T-helper 17 cell (primary cell): ENCODE measurements around the gene FBXO44. TPM values are rescaled to one million over a fixed set of nuclear protein-coding genes. Genes with fewer than 3 reads are reported as not detected.

Experiments
- ATAC-seq: fragments of 150-1000 bp; cut with Tn5 transposase; 2 replicates; pipeline ENCODE4 v1.10.0; 2021; ENCODE audit warnings: mild to moderate bottlenecking, moderate library complexity
- DNase-seq, 3 donors: peaks; one replicate each; pipeline versions ENCODE4 v3.0.0 to v3.0.0-alpha.2; 2020 to 2021
- H3K9me3 ChIP-seq: one replicate; pipeline ENCODE4 v1.7.0; 2013; ENCODE audit warnings: low read length, mild to moderate bottlenecking; ENCODE audit not compliant: control insufficient read depth, poor library complexity, severe bottlenecking
- H3K27ac Mint-ChIP-seq: one replicate; pipeline ENCODE4 v1.8.0; 2022; ENCODE audit warnings: mild to moderate bottlenecking, moderate library complexity, mixed read lengths
- H3K27me3 Mint-ChIP-seq: one replicate; pipeline ENCODE4 v1.8.0; 2022; ENCODE audit warnings: mixed read lengths
- H3K36me3 Mint-ChIP-seq: one replicate; pipeline ENCODE4 v1.8.0; 2022; ENCODE audit warnings: low read depth, mixed read lengths
- H3K4me1 Mint-ChIP-seq: one replicate; pipeline ENCODE4 v1.8.0; 2022; ENCODE audit warnings: mild to moderate bottlenecking, mixed read lengths
- H3K4me3 Mint-ChIP-seq: one replicate; pipeline ENCODE4 v1.8.0; 2022; ENCODE audit warnings: mild to moderate bottlenecking, moderate library complexity, mixed read lengths
- total RNA-seq, 4 donors: library from RNA in 2 of 4; stranded (reverse) in 2 of 4; gene quantifications; one replicate each; pipeline ENCODE4 v1.2.3 and lab custom pipeline; 2022 to 2026

The FBXO44 gene
- total RNA-seq, 2 donors from 2014 or later: 36.2 to 36.5 TPM

DNA sequence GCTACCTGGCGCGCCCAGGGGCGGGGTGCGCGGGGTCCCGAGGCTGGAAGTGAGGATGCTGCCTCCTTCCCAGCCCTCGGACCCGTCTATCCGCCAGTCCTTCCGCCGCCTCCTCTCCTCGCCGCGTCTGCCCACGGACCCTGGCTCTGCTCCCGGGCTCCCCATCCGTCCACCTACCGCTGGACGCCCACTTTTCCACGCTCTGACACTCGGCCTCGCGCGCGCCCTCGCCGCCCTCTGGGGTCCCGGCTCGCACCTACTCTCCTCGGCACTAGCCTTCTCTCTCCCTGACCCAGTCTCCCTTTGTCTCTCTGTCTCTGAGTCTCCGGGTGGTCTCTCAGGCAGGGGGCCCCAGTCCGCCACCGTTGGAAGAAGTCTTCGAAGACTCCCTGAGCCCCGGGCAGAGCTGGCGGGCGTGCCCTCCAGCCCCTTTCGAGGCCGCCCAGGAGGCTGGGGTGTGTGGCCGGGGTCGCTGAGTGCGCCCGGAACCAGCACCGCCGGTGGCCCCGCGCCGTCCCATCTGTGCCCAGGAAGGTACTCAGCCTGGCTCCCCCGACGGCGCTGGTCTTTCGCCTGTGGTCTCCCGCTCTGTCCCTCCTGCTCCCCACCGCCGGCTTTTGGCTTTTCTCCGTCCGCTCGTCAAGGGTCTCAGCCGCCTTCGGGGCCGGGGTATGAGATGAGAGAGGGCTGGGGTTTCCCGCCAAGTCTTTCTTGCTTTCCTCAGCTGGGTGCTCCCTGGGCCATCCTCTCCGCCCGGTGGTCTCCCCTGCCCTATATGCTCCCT is 37.4 kb downstream of the FBXO44 start:
- Mint-ChIP-seq H3K4me3 (peak overlapping the region; percentile 89), H3K27me3 (peaks cover 51% of the 10 kb centered on the region), H3K27ac (no peak overlapping the region), H3K36me3 (peaks cover 14% of the 10 kb centered on the region), H3K4me1 (peaks cover 23% of the 10 kb centered on the region)
- DNase-seq: no peak
- ATAC-seq: no peak
- no peaks in the 10 kb centered on the region for H3K9me3 ChIP-seq

DNA sequence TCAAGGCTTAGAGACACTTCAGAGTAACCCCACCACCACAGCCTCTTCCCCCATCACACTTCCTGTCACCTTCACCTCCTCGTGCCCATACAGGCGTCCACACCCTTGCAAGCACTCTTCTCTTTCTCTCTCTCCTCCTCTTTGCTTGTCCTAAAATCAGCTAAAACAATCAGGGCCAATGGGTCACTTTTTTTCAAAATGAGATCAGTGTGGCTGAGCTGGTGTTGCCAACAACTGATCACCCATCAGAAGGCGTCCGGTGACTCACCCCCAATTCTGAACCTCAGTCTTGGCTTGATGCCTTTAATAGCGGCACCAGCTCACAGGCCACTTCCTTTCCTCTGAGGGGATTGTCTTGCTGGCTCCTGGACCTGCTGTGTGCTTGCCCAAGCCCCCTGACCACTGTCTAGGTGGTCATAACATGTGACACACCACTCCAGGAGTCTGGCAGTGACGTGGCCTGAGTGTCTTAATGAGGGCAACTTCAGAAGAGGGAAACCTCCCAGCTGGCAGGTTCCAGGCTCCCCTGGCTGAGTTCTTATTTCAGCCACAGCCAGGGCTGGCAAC is 38.4 kb downstream of the FBXO44 start:
- peaks cover 44% of the 10 kb centered on the region for H3K27me3 Mint-ChIP-seq
- H3K4me3 Mint-ChIP-seq: peak overlapping the region; percentile 89
- DNase-seq (no peak), ATAC-seq (peak; percentile 59)
- H3K27ac Mint-ChIP-seq: no peak overlapping the region
- H3K9me3 ChIP-seq: no peaks in the 10 kb centered on the region
- H3K4me1 Mint-ChIP-seq: peaks cover 23% of the 10 kb centered on the region
- H3K36me3 Mint-ChIP-seq: peaks cover 14% of the 10 kb centered on the region

DNA sequence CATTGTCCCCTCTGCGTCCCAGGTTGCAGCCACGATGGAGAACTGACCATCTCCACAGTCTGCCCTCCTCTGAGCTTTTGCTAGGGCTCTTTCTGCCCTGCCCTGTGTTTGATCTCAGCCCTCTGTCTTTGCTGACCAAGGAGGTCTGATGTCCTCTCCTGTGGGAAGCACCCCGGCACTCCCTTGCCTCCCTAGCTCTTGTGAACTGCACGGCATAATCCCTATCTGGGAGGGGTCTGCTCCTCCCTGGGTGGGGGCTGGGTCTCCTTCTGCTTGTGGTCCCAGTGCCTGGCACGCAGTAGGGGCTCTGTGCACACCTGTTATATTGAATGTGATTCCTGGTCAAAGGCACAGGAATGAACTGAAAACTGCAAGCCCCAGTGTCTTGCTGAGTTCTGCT is 39.2 kb downstream of the FBXO44 start:
- no peaks in the 10 kb centered on the region for H3K9me3 ChIP-seq
- peaks cover 14% of the 10 kb centered on the region for H3K36me3 Mint-ChIP-seq
- ATAC-seq: no peak
- H3K4me1 Mint-ChIP-seq: peaks cover 23% of the 10 kb centered on the region
- no peak overlapping the region for H3K27ac Mint-ChIP-seq
- peaks cover 37% of the 10 kb centered on the region for H3K27me3 Mint-ChIP-seq
- peak overlapping the region; percentile 74 for H3K4me3 Mint-ChIP-seq
- no peak for DNase-seq

DNA sequence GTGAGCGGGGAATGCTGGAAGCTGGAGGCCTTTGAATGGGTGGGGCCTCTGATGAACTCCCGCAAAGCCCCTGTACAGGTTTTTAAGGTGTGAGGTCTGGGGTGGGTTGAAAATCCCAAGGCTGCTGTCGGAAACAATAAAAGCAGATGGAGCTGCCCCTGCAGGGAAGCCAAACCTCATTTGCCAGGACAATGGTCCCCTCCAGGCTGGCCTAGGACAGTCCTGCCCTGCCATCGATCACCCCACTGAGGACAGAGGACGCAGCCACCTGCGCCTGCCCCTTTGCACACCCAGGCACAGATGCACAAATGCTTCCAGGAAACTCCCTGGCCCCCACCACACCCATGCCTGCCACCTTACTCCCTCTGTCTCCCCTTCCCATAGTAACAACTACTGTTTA is 41.2 kb downstream of the FBXO44 start:
- H3K27ac Mint-ChIP-seq: no peak overlapping the region
- no peak overlapping the region for H3K4me3 Mint-ChIP-seq
- peaks cover 14% of the 10 kb centered on the region for H3K4me1 Mint-ChIP-seq
- ATAC-seq: no peak
- H3K36me3 Mint-ChIP-seq: peaks cover 8% of the 10 kb centered on the region
- no peaks in the 10 kb centered on the region for H3K9me3 ChIP-seq
- peaks cover 24% of the 10 kb centered on the region for H3K27me3 Mint-ChIP-seq
- DNase-seq: no peak

DNA sequence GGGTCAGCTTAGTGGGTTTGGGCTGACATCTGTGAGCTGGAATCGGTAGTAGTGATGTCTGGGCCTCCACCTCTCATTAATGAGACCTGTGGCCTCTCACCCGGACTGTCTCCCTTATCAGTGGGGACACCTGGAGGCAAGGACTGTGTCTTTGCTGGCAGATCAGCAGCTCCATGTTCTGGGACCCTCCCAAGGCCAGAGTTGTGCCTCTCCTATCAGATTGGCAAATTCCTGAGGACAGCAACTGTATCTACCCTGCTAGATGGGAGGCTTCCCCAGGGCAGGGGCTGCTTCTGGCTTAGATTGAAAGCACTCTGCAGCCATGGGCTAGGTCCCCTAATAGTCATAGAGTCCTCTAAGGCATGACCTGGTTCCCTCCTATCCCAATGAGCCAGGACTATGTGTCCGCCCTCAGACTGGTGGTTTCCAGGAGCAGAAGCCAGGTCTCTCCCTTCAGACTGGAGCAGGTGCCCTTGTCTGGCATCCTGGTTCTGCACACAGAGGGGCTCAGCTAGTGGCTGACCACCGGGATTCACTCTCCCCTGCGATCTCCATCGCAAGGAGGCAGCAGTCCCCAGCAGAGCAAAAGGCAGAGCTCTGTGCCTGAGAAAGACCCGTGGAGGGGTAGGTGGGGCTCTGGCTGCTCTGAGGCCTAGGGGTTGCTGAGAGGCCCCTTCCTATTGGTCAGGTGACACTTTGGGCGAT is 42.7 kb downstream of the FBXO44 start:
- Mint-ChIP-seq H3K27me3 (peaks cover 24% of the 10 kb centered on the region), H3K27ac (no peak overlapping the region), H3K4me3 (no peak overlapping the region), H3K36me3 (peaks cover 5% of the 10 kb centered on the region), H3K4me1 (peaks cover 11% of the 10 kb centered on the region)
- DNase-seq: no peak
- no peak for ATAC-seq
- H3K9me3 ChIP-seq: no peaks in the 10 kb centered on the region

DNA sequence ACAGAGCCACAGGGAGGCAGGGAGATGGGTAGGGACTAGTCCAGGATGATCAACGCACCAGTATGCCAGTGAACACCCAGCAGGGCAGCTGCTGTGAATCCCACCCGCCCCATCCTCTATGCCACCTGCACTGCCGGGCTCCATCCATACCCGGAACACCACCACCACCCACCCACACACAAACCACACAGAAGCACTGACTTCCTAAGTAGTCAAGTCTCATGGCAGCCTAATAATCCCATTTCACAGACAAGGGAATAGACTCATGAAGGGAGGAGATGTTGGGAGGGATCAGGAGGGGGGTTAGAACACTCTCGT is 43.2 kb downstream of the FBXO44 start:
- H3K36me3 Mint-ChIP-seq: peaks cover 5% of the 10 kb centered on the region
- no peaks in the 10 kb centered on the region for H3K9me3 ChIP-seq
- no peak for ATAC-seq

DNA sequence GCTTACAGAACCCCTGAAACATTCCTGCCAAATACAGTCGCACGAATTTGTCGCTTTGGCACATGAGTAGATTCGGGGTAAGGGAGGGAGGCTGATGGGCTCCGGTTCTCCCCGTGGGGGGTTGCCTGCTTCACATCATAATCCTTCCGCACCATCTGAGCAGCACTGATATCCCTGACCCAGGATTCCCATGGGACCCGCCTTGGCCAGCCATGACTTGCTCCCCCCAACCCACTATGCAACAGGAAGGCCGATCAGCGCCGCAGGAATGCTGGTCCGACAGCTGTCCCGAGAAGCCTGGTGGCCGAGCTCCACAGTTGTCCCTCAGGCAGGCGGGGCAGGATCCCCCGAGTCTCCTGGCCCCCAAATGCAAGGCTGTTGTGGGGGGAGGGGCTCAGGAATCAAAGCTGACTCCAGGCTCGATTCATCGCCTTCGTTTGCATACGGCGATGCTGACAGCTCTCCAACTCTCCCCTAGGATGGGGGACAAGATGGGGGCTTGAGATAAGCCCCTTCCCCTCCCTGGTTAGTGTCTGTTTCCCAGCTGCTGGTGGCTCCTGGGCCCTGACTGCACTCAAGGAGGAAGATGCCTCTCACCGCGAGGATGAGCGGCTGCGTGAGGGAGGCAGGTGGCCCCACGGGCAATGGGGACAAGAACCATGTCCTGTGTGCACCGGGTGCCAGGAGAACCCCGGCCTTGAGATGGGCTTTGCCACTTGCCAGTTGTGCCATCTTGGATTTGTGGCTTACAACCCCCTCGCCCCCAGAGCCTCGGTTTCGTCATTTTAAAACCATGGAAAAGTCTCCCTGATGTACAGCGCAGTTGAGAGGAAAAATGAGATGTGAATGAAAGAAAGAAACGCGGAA is 46.2 kb downstream of the FBXO44 start:
- H3K4me1 Mint-ChIP-seq: no peaks in the 10 kb centered on the region
- no peak overlapping the region for H3K4me3 Mint-ChIP-seq
- peaks cover 13% of the 10 kb centered on the region for H3K27me3 Mint-ChIP-seq
- DNase-seq (no peak), ATAC-seq (no peak)
- H3K9me3 ChIP-seq: no peaks in the 10 kb centered on the region
- no peak overlapping the region for H3K27ac Mint-ChIP-seq
- H3K36me3 Mint-ChIP-seq: no peaks in the 10 kb centered on the region

More for the DNA sequence above, 43.2 kb downstream of the FBXO44 start:
- H3K4me1 Mint-ChIP-seq: peaks cover 8% of the 10 kb centered on the region
- no peak overlapping the region for H3K27ac Mint-ChIP-seq
- H3K27me3 Mint-ChIP-seq: peaks cover 19% of the 10 kb centered on the region
- DNase-seq: no peak
- no peak overlapping the region for H3K4me3 Mint-ChIP-seq

DNA sequence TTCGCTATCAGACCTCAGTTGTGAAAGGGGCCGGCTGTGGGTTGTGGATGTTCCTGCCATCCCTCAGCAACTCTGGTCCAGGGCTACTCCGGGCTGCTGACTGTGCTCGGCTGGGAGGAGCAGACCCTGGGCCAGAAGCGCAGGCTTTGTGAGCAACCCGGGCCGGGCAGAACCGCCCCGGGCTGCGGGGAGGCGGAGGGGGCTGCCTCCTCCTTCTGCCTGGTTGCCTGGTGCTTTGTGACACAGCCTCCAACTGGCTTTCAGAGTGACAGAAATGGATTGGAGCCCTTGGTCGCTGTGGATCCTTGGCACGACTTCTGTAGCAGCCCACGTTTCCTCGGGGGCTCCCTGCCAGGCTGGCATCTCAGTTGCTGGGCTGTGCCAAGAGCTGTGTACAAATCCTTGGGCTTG is 46.9 kb downstream of the FBXO44 start:
- ATAC-seq (no peak), DNase-seq (no peak)
- no peak overlapping the region for H3K4me3 Mint-ChIP-seq
- H3K9me3 ChIP-seq: no peaks in the 10 kb centered on the region
- H3K27me3 Mint-ChIP-seq: peaks cover 15% of the 10 kb centered on the region
- no peaks in the 10 kb centered on the region for H3K4me1 Mint-ChIP-seq
- no peaks in the 10 kb centered on the region for H3K36me3 Mint-ChIP-seq
- no peak overlapping the region for H3K27ac Mint-ChIP-seq

DNA sequence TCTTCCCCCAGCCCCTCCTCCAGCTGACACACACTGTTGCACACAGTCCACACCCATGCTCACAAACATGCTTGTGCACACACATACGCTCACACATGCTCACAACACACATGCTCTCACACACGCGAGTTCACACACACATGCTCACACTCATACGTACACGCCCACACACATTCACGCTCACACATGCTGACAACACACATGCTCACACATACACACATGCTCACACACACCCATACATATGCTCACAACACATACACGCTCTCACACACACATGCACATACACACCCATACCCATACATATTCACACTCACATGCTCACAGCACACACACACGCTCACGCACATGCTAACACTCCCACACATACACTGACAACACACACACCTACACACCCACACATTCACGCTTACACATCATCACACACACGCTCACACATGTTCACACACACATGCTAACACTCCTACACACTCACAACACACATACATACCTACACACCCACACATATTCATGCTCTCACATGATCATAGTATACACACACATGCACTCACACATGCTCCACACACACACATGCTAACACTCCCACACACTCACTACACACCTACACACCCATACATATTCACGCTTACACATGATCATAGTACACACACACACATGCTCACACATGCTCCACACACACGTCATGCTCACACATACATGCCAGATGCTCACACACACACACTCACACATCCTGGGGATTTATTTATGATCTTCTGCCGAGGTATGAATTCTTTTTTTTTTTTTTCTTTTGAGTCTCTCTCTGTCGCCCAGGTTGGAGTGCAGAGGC is 47.5 kb downstream of the FBXO44 start:
- Mint-ChIP-seq H3K27me3 (peaks cover 15% of the 10 kb centered on the region), H3K4me3 (no peak overlapping the region), H3K27ac (no peak overlapping the region), H3K36me3 (no peaks in the 10 kb centered on the region), H3K4me1 (no peaks in the 10 kb centered on the region)
- H3K9me3 ChIP-seq: no peaks in the 10 kb centered on the region
- ATAC-seq (no peak), DNase-seq (no peak)

DNA sequence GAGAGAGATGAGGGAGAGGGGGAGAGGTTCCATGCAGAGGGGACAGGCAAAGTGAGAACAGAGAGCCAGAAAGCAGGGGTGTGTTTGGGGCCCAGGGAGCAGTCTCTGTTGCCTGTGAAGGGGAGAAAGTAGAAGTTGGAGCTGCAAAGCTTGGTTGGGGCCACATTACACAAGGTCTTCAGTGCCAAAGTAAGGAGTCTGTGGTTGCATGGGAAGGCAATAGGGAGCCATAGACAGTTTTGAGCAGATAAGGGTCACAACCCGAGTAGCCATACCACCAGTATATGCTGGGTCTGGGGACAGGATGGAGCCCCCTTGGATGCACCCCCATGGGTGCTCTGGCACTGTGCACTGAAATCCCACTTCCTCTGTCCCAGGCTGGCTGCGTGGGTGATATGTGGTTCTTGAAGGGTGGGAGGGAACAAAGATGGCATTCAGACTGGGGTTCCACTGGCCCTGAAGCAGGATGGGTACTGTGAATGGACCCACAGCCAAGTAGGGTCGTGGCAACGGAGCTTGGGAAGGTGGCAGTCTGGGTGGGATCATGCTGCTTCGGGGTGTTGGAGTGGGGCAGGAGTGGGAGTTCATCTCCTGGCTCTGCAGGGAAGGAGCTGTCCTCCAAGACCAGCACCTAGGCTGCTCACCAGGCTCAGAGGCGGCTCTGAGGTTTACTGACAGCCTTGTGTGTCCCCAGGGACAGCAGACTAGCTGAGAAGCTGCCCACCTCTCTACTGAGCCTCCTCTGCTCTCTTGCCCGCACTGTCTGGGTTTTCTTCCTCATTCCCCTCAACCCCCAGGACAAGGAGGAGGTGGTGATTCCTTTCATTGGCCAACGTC is 48.9 kb downstream of the FBXO44 start:
- H3K4me3 Mint-ChIP-seq: no peak overlapping the region
- peaks cover 15% of the 10 kb centered on the region for H3K27me3 Mint-ChIP-seq
- no peak overlapping the region for H3K27ac Mint-ChIP-seq
- DNase-seq (no peak), ATAC-seq (no peak)
- no peaks in the 10 kb centered on the region for H3K4me1 Mint-ChIP-seq
- H3K9me3 ChIP-seq: no peaks in the 10 kb centered on the region
- H3K36me3 Mint-ChIP-seq: no peaks in the 10 kb centered on the region

DNA sequence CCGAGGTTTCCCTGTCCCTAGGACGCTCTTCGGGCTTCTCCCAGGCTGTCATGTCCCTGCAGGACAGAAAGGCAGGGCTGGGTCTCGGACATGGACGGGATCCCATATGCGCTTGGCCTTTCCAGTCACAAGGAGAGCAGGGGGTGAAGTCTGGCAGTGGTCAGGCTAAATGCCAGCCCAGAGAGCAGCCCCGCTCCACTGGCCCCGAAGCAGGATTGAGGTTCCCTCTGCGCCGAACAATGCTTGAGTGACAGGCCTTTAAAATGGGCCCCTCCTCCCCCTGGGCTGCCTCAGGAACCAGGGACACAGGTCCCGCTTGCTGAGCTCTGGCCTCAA is 49.5 kb downstream of the FBXO44 start:
- H3K4me3 Mint-ChIP-seq: no peak overlapping the region
- ATAC-seq (no peak), DNase-seq (no peak)
- no peaks in the 10 kb centered on the region for H3K36me3 Mint-ChIP-seq
- H3K27me3 Mint-ChIP-seq: peaks cover 17% of the 10 kb centered on the region
- H3K4me1 Mint-ChIP-seq: no peaks in the 10 kb centered on the region
- no peak overlapping the region for H3K27ac Mint-ChIP-seq
- H3K9me3 ChIP-seq: no peaks in the 10 kb centered on the region
